HG02763 (cell line): Measurements from ENCODE around the gene UQCRC1.
"Not testable (repeated sequence)": the region's sequence is repeated elsewhere in the genome, so short reads cannot be mapped to it uniquely, and the experiment has no call there.

Source experiments
- ATAC-seq: cut with Tn5 transposase; IDR thresholded peaks from one replicate; pipeline ENCODE4 v1.9.1; 2021; ENCODE audit warnings: mild to moderate bottlenecking, moderate library complexity; ENCODE audit not compliant: unreplicated experiment

Gene UQCRC1

DNA sequence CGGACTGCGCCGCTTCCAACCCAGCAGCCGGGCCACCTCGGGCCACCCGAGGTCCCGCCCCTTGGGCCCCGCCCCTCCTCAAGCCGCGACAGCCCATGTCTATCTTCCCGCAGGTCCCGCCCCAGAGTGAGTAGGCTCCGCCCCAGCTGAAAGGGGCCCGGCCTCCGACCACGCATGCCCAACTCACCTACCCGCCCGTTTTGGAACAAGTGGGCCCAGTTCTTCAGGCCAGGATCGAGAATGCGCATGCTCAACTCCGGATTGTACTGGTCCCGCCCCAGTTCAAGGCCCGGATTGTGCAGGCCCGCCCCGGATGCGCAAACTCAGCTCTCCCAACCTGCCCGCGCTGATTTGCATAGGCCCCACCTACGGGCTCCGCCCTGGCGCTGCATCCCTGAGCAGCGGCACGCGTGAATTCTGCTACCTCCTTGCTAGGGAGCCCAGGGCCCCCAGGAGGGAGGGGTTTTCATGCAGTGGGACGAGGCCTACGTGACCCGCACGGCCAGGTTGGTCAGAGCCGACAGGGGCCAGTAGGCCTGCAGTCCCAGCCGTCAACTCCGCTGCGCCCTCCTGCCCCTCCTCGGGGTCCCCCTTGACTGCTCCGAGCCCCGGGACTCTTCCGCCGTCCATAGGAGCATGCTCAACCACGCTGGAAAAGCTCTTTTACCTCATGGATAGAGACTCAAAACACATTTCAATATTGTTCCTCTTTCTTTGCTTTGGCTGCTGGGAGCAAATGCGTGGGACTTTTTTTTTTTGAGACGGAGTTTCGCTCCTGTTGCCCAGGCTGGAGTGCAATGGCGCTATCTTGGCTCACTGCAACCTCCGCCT, 52.4 kb downstream of the UQCRC1 start, which contains the start of gene PFKFB4:
Gene PFKFB4 (minus strand): TSS at position 8 of the 831 bp plus-strand sequence. CDS start 26 bp downstream, outside the sequence.
- ATAC-seq, result peak; percentile 83

DNA sequence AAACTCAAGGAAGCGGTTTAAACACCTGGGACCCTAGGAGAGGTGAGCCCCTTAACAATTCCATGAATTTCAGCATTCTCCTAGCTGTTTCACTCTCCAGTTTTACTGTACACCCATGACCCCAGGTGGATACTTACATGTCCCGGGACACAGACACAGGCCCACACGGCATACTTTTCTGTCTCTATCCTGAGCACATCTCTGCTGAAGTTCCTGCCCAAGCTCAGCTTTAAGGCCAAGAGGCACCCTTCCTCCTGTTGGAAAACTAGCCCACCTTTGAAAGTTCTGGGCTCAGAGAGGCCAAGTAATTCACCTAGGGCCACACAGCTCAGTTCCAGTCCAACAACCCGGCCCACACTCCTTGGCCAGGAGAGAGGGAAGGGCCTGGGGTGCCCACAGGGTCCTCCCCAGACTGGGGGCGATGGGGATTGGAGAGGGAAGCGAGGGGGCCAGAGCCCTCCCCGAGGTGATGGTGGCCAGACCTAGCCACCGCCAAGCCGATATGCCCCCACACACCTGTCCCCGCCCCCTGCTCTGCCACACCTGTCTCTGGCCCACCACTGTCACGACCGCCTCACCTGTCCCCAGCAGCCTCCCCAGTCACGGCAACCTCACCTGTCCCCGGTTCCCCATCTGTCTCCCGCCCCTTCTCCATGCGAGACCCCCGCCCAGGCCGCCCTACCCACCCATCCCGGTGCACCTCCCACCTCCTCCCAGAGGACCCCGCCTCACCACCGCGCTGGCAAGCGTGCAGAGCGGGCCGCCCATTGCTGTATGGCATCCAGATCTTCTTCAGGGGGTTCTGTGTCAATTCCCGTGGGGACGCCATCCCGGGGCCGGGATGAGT, 53.3 kb downstream of the UQCRC1 start:
- ATAC-seq, result no peak

DNA sequence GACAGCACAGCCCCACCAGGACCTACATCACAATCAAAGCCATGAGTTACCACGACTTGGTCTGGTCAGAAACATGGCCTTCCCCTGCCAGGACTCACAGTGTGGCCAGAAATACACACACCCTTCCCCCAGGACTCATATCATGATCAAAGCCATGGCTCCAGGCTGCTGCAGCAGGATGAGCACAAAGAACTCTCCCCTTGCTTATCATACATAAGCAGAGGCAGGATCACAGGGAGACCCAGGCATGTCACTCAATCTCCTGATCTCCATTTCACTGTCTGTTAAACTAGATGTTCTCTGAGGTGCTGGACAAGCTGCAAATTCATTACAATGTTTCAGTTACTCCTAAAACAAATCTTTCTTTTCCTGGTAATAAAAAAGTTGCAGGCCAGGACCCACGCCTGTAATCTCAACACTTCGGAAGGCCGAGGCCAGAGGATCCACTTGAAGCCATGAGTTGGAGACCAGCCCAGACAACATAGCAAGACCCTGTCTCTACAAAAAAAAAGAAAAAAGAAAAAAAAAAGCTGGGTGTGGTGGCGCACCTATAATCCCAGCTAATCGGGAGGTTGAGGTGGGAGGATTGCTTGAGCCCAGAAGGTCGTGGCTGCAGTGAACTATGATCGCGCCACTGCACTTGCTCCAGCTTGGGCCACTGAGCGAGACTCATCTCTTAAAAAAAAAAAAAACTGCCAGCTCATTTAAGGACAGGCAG, 54.1 kb downstream of the UQCRC1 start:
- ATAC-seq, result no peak

DNA sequence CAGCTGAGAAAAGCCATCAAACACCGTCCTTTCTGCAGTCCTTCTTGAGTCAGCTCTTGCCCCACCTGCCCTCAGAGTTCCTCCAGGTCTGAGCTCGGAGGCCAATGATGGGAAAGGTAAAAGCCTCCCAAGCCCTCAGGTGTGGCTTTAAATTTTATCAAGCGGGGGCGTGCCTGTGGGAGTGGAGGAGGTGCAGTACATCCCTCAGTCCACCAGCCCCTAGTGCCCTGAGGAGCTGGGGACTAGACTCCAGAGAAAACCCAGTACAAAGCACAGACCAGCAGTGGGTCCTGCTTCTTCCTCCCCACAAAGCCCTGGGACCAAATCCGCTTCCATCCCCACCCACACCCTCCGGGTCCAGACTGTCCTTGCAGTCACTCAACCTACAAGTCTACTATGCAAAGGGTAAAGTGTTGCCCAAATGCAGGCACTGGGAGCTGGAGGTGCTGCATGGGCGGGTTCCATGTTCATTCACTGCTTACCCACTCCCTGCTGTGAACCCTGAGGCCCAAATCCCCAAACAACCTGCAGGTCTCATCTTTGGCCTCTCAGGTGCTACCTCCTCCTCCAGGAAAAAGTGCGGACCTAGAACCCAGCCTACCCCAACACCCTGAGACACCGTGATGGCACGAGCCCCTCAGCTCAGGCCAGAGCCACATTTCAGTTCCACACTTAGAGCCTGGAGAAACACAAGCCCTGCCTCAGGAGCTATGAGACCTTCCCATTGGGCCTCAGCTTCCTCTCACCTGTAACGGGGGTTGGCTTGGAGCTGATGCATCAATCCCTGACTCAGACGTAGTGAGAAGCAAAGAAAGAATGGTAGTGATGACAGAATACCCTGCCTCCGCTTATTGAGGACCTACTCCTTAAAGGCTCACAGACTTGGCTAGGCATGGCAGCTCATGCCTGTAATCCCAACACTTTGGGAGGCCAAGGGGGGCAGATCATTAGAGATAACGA, 55.3 kb downstream of the UQCRC1 start:
- no peak for ATAC-seq

DNA sequence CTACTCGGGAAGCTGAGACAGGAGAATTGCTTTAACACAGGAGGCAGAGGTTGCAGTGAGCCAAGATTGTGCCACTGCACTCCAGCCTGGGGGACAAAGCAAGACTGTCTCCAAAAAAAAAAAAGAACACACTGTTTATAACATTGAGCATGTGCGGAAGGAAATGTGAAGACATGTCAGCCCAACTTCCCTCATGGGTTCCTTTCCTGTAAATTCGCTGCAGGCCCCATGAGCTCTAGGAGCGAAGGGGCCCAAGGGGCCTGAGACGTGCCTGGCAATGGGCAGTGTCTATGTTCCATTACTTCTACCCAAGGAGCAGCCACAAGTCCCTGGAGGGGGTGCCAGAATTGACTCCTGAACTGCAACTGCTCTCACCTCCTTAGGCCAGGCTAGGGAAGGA, 56.1 kb downstream of the UQCRC1 start:
- ATAC-seq, result no peak

DNA sequence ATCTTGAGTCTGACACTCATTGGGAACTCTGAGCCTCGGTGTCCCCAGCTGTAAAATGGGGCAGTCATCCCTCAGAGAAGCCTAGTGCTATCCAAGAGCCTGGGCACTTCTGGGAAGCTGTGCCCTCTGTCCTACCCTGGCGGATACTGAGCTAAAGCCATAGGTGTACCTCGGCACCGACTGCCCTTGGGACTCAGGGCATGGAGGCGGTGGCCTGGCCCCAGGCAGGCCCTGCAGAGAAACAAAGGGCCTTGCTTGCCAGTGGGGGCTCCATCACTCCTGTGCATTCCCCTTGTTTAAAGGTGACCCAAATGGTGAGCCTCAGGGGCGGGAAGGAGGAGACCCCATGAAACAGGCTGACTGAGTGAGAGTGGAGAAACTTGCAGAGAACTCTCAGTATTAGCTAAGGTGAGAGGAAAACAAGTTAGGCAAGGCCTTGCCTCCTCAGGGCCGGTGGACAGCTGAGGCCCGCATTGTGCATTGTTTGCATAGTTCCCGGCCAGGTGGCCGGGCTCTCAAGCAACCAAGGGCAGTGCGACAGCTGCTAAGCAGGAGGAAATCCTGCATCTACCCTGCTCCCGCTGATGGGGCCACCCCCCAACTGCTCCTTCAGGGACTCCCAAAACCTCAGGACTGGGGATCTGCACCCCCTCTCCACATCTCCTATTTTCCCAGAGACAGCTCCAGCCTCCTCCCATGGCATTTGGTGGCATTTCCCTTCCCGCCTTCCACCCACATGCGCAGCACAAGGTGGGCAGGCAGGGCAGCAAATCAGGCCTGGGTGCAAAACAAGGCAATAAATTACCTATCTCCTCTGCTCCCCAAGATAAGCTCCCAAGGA, 57.1 kb downstream of the UQCRC1 start:
- no peak for ATAC-seq

DNA sequence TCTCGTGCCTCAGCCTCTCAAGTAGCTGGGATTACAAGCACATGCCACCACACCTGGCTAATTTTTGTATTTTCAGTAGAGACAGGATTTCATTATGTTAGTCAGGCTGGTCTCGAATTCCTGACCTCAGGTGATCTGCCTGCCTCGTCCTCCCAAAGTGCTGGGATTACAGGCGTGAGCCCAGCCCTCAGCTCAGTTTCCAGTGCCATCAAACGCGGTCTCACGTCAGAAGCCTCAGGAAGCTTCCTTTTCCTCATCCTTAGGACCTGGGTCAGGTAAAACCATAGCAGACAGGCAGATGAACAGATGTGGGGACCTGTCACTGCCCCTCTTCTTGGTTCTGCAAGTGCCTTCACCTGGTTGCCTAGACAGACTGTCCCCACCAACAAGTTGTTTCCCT, 57.8 kb downstream of the UQCRC1 start:
- ATAC-seq, result not testable (repeated sequence)
